Gastroesophageal sphincter (tissue), 4 donors: ENCODE data around the gene TEX48. TPM values are rescaled to one million over a fixed set of nuclear protein-coding genes. Genes with fewer than 3 reads are reported as not detected.

ENCODE experiments used
- ATAC-seq: fragments of 150-250 bp; one replicate; pipeline ENCODE4 v1.9.1; 2016; ENCODE audit warnings: mild to moderate bottlenecking, moderate library complexity
- H3K27ac ChIP-seq, 4 donors: fragments of 200-600 bp; sonication (generic) in 3 of 4; 1 replicate in 3 of 4; 2 replicates in 1 of 4; pipeline ENCODE4 v1.5.1; 2016 to 2019
- H3K27me3 ChIP-seq: fragments of 200-600 bp; sonication (generic); one replicate; pipeline ENCODE4 v1.5.1; 2019
- H3K36me3 ChIP-seq, 2 donors: fragments of 200-600 bp; sonication (generic); one replicate each; pipeline ENCODE4 v1.5.1; 2019; ENCODE audit warnings: control low read depth in 1 of 2
- H3K4me1 ChIP-seq, 3 donors: fragments of 200-600 bp; sonication (generic); 1 replicate in 2 of 3; 2 replicates in 1 of 3; pipeline ENCODE4 v1.5.1; 2016 to 2019; ENCODE audit warnings: control low read depth in 2 of 3
- H3K4me3 ChIP-seq, 2 donors: fragments of 200-600 bp; sonication (generic); one replicate each; pipeline ENCODE4 v1.5.1; 2019; ENCODE audit warnings: mild to moderate bottlenecking in 1 of 2, moderate library complexity in 1 of 2
- H3K9me3 ChIP-seq, 3 donors: fragments of 200-600 bp; sonication (generic); one replicate each; pipeline ENCODE4 v1.5.1; 2017 to 2019; ENCODE audit warnings: control low read depth in 2 of 3
- EP300 ChIP-seq: sonication (generic); formaldehyde crosslinking; IDR thresholded peaks from one replicate; pipeline ENCODE4 v1.6.1; 2017; ENCODE audit warnings: antibody characterized with exemption, mild to moderate bottlenecking
- POLR2A ChIP-seq, 2 donors: fragments of 450-650 bp; IDR thresholded peaks; one replicate each; pipeline ENCODE4 v1.6.1; 2017; ENCODE audit warnings: antibody characterized with exemption in 2 of 2, mild to moderate bottlenecking in 2 of 2, moderate library complexity in 1 of 2
- POLR2AphosphoS5 ChIP-seq: sonication (generic); formaldehyde crosslinking; IDR thresholded peaks from one replicate; pipeline ENCODE4 v1.6.1; 2017; ENCODE audit warnings: antibody characterized with exemption
- WGBS, 2 donors: methylation state at CpG; one replicate each; pipeline ENCODE4 v1.1.5; 2018; ENCODE audit warnings: low coverage in 1 of 2; 5-methylcytosine and 5-hydroxymethylcytosine counted together
- total RNA-seq, 4 donors: library from RNA; depleted of rRNA; stranded (reverse); fragments of >200 nt; gene quantifications; one replicate each; pipeline ENCODE4 v1.1.0, GENCODE V29; 2016
- TF ChIP-seq, protein P1 (sequence below), 4 experiments: fragments of 200-600 bp in 2 of 4; fragments of 450-650 bp in 2 of 4; sonication (generic) in 1 of 4; IDR thresholded peaks; one replicate each; pipeline ENCODE4 v1.5.1; 2017 to 2019; ENCODE audit warnings: antibody characterized with exemption in 4 of 4, mild to moderate bottlenecking in 2 of 4, moderate library complexity in 2 of 4

Gene TEX48
- total RNA-seq, 4 donors from 2014 or later: not detected

DNA sequence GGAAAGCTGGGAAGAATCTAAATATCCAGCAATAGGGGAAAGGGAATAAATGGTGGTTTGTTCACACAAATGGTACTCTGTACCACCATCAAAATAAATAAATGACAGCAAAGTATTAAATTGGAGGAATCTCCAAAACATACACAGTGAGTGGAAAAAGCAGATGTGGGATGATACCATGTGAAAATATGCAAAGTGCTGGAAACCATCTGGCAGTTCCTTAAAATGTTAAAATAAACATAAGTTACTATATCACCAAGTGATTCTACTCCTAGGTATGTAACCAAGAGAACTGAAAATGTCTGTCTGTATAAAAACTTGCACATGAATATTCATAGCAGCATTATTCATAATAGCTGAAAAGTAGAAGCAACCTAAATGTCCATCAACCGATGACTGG is 41.9 kb upstream of the TEX48 start:
- Histone ChIP-seq H3K9me3 (no peaks in the 10 kb centered on the region), H3K4me1 (no peaks in the 10 kb centered on the region), H3K27me3 (peaks cover 23% of the 10 kb centered on the region), H3K36me3 (no peaks in the 10 kb centered on the region), H3K4me3 (no peak overlapping the region), H3K27ac (no peak overlapping the region)
- ATAC-seq: no peak
- TF ChIP-seq, protein P1, sequence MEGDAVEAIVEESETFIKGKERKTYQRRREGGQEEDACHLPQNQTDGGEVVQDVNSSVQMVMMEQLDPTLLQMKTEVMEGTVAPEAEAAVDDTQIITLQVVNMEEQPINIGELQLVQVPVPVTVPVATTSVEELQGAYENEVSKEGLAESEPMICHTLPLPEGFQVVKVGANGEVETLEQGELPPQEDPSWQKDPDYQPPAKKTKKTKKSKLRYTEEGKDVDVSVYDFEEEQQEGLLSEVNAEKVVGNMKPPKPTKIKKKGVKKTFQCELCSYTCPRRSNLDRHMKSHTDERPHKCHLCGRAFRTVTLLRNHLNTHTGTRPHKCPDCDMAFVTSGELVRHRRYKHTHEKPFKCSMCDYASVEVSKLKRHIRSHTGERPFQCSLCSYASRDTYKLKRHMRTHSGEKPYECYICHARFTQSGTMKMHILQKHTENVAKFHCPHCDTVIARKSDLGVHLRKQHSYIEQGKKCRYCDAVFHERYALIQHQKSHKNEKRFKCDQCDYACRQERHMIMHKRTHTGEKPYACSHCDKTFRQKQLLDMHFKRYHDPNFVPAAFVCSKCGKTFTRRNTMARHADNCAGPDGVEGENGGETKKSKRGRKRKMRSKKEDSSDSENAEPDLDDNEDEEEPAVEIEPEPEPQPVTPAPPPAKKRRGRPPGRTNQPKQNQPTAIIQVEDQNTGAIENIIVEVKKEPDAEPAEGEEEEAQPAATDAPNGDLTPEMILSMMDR (IDR thresholded peaks at IDR 0.05): no peak
- no peak for TF ChIP-seq POLR2A (IDR thresholded peaks at IDR 0.05)
- 86 to 100% methylated on average over 1 of the region's 1 CpG for WGBS, 2 donors

DNA sequence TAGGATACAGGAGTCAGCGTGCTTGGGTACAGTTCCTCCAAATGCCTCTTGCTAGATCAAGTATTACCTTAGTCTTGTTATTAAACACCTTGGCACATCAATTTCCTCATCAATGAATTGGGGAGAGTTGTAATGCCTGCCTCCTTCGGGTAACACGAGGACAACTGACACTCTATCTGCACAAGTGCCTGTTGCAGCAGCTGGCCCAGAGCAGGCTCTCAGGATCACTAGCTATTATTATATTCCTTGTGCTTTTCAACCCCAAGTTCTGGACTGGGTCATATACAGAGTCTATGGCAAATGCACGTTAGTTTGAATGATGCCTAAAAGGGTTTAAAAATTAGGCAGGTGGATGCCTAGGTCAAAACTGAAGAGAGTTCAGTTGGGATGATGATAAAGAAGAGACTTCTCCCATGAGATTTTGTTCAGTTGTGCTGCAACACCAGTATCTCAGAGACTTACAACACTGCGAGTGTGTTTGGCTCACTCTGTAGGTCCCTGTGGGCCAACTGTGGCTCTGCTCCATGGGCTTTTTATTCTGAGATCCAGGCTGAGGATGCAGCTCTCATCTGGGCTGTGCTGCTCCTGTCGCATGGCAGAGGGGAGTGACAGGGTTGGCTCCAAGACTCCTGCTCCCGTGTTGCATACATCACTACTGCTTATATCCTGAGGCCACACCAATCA is 41.1 kb upstream of the TEX48 start:
- no peaks in the 10 kb centered on the region for H3K9me3 ChIP-seq
- no peak for ATAC-seq
- no peaks in the 10 kb centered on the region for H3K4me1 ChIP-seq
- WGBS, 2 donors: 54 to 80% methylated on average over 1 to 4 of the region's 7 CpGs
- H3K27ac ChIP-seq: no peak overlapping the region
- TF ChIP-seq, protein P1 (IDR thresholded peaks at IDR 0.05): no peak
- no peak for TF ChIP-seq POLR2AphosphoS5
- no peak for TF ChIP-seq POLR2A (IDR thresholded peaks at IDR 0.05)
- TF ChIP-seq EP300: no peak
- peaks cover 29% of the 10 kb centered on the region for H3K27me3 ChIP-seq
- H3K4me3 ChIP-seq: no peak overlapping the region
- no peaks in the 10 kb centered on the region for H3K36me3 ChIP-seq

DNA sequence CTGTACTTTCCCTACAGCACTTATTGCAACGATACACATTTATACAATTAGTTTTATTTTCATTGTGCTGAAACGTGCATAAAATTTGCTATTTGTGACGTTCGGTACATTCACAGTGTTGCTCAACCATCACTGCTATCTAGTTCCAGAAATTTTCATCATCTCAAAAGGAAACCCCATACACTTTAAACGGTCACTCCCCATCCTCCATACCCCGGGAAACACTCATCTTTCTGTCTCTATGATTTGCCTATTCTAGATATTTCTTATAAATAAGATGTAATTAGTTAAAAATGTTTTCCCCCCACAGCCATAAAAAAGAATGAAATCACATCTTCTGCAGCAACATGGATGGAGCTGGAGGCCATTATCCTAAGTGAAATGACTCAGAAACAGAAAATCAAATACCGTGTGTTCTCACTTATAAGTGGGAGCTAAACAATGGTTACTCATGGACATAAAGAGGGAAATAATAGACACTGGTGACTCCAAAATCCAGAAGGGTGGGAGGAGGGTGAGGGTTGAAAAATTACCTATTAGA is 40.2 kb upstream of the TEX48 start:
- no peak overlapping the region for H3K27ac ChIP-seq
- H3K4me1 ChIP-seq: no peaks in the 10 kb centered on the region
- WGBS, 2 donors: 71 to 72% methylated on average over 6 to 7 of the region's 7 CpGs
- H3K36me3 ChIP-seq: no peaks in the 10 kb centered on the region
- peaks cover 37% of the 10 kb centered on the region for H3K27me3 ChIP-seq
- no peaks in the 10 kb centered on the region for H3K9me3 ChIP-seq
- no peak overlapping the region for H3K4me3 ChIP-seq
- no peak for TF ChIP-seq POLR2A (IDR thresholded peaks at IDR 0.05)
- no peak for TF ChIP-seq POLR2AphosphoS5
- TF ChIP-seq EP300: no peak
- TF ChIP-seq, protein P1 (IDR thresholded peaks at IDR 0.05): no peak
- no peak for ATAC-seq

GRCh38 chr9:114721491-114722079 is 39.6 kb upstream of the TEX48 start:
- no peak for ATAC-seq
- Histone ChIP-seq H3K9me3 (no peaks in the 10 kb centered on the region), H3K27me3 (peaks cover 37% of the 10 kb centered on the region), H3K27ac (no peak overlapping the region), H3K4me3 (no peak overlapping the region), H3K36me3 (no peaks in the 10 kb centered on the region), H3K4me1 (no peaks in the 10 kb centered on the region)
- TF ChIP-seq POLR2A (IDR thresholded peaks at IDR 0.05) (no peak), EP300 (no peak), POLR2AphosphoS5 (no peak)
- TF ChIP-seq, protein P1 (IDR thresholded peaks at IDR 0.05): no peak
- 55 to 78% methylated on average over 2 to 6 of the region's 8 CpGs for WGBS, 2 donors
